Stimulated activated CD8-positive, alpha-beta memory T cell treated with anti-CD3 and anti-CD28 coated beads, Interleukin-15, amount 100 ng/mL, for 1 hour (primary cell): Measurements from ENCODE around the gene JPH2.

Experiments used
- DNase-seq: peaks from one replicate; pipeline ENCODE4 v3.0.0-alpha.2; 2020; ENCODE audit warnings: low read depth

JPH2 gene

GRCh38 chr20:44125332-44126127 is 61.5 kb downstream of the JPH2 start:
- DNase-seq, result no peak

DNA sequence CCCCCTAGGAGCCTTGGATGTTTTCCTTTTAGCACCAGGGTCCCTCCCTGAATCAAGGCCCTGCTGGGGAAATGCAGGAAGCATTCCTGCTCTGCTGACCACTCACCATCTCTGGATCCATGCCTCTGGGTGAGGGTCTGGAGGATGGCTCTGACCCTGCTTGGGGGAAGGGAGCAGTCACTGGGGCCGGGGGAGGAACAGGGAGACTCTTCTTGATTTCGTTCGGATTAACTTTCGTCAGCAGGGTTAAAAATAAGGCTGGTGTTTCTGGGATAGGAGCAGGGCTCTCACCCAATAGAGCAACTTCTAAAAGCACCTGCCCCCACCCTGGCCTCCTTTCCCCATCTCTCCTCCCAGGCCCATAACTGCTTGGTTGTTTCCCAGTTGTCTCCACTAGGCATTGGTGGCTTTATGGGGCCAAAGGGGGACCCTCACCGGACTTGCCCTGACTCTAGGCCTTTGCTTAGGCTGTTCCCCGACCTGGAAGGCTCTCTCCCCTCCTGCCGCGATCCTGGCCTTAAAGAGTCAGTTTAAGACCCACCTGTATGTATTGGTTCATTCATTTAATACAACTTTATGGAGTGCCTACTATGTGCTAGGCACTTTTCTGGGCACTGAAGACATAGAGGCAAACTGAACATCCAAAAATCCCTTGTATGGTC is 63.0 kb downstream of the JPH2 start:
- DNase-seq, result no peak

DNA sequence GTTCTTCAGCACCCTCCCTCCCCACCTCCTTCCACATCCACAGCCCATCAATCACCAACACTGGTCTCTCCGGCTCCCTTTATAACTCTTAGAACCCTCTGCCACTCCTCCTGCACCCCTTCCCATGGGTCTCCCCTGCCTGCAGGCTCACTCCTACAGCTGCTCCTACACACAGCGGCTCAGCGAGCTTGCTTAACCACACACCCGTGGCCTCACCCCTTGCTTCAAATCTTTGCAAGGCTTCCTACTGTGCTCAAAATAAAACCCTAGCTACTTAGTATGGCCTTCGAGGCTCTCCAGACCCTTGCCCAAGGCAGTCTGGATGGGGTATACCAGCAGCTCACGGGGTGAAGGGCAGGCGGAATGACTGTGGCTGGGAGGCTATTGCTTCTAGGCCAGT is 63.7 kb downstream of the JPH2 start:
- DNase-seq, result no peak

DNA sequence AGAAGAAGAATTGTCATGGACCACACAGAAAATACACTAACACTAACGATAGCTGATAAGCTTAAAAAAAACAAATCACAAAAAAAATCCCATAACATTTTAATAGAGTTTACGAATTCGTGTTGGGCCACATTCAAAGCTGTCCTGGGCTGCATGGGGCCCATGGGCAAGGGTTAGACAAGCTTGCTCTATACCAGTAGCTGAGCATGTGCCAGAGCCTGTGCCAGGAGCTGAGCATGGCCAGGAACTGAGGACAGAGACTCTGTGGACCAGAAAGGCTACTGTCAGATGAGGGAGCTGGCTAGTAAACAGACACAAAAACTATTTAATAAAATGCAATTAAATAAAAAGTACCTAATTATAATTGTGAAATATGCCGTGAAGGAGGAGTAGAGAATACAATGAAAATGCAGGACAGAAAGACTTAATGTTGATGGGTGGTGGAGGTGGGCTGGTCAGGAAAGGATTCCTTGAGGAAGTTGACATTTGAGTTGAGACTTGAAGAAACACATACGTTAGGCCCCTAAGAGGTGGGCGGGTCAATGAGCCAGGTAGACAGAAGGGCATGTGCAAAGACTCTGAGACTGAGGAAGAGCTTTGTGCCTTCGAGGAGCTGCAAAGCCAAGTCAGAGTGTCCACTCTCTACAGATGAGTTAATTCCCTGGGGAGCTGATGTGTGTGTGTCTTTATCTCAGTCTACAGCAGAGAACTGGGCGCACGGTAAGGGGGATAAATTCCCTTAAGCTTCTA is 66.1 kb downstream of the JPH2 start:
- DNase-seq, result no peak

DNA sequence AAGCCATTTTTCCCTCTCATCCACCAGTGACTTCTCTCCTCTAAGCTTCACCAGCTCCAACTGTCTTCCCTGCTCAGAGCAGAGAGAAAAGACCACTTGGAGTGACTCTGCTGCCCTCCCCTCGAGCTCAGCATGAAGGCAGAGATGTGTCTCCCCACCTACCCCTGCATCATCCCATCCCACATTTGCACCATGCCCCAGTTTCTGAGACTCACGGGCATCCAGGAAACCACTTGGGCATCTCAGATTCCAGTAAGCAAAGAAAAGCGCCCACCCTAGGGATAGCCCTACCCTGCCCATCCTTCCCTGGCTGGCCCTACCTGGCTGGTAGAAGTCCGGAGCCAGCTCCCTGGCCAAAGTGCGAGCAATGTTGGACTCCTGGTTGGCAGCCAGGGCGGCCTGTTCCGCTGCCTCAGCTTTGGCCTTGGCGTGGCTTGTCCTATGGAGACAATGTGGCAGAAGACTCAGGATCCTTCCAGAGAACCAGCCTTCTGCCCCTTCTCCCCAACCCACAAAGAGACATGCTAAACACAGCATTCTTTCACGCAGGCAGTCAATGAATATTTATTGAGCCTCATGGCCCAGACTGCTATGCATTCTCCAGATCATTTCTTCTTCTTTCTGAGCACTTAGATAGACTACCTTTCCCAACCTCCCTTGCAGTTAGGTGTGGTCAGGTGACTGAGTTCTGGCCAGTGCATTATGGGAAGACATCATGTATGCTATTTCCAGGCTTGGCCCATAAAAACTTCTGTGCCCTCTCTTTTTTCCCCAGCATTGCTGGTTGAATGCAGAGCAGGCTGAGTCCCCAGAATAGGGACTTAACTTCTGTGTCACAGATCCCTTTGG is 68.6 kb downstream of the JPH2 start:
- DNase-seq, result no peak

- DNase-seq, result no peak
These were observed 69.4 kb downstream of the JPH2 start for GRCh38 chr20:44117296-44118184.

DNA sequence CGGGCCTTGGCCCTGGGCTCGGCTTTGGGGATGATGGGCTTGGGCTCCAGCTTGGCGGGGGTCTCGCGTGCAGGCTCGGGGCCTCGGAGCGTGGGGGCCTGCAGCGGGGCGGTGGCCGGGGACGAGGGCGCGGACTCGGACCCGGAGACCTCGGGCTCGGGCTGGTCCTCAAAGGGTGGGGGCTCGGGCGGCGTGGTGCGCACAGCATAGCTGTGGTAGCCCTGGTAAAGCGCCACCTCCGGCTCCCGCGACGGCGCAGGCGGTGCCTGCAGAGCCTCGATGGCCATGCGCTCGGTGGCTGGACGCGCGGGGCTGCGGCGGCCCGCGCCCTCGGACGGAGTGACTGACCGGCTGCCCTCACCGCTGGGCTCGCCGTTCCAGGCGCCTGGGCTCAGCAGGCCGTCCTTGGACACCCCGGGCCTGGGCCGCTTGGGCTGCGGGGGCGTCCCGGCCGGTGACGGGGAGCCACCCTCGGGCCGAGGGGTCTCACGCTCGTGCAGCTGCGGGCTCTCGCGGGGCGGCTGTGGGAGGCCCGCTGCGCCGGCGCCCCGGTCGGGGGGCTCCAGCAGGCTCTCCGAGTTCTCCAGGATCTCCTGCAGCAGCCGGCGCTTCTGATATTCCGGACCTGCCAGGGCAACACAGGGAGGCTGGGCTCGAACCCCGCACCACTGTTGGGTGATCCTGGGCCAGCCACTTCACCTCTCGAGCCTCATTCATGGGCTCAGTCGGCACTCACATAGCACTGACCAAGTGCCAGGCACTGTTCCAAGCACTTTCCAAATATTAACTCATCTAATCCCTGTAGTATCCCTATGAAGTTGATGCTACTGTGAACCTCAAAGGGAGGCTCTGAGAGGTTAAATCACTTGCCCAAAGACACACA is 71.0 kb downstream of the JPH2 start:
- DNase-seq, result no peak

- no peak for DNase-seq
These were observed 71.8 kb downstream of the JPH2 start for GRCh38 chr20:44115181-44115580.

- no peak for DNase-seq
These were observed 73.2 kb downstream of the JPH2 start for GRCh38 chr20:44113618-44114376.

GRCh38 chr20:44112889-44113617 is 73.9 kb downstream of the JPH2 start:
- no peak for DNase-seq

DNA sequence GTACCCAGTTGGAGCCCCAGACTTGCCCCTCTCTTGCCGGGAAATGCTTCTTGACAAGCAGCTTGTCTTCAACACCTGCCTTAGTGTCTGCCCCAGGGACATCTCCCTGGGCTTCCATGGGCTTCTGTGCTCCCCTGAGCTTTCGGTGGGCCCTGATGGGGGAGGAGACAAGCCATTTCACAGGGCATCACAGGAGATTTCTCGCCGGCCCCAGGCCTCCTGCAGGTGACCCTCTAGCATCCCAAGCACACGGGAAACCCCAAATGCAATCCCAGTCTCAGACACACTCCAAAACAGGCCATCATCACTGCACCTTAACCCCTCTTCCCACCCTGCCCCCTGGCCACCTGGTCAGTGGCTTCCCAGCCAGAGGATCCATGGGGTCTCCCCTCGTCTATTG is 74.5 kb downstream of the JPH2 start:
- no peak for DNase-seq

GRCh38 chr20:44111712-44112335 is 75.2 kb downstream of the JPH2 start:
- DNase-seq, result no peak

DNA sequence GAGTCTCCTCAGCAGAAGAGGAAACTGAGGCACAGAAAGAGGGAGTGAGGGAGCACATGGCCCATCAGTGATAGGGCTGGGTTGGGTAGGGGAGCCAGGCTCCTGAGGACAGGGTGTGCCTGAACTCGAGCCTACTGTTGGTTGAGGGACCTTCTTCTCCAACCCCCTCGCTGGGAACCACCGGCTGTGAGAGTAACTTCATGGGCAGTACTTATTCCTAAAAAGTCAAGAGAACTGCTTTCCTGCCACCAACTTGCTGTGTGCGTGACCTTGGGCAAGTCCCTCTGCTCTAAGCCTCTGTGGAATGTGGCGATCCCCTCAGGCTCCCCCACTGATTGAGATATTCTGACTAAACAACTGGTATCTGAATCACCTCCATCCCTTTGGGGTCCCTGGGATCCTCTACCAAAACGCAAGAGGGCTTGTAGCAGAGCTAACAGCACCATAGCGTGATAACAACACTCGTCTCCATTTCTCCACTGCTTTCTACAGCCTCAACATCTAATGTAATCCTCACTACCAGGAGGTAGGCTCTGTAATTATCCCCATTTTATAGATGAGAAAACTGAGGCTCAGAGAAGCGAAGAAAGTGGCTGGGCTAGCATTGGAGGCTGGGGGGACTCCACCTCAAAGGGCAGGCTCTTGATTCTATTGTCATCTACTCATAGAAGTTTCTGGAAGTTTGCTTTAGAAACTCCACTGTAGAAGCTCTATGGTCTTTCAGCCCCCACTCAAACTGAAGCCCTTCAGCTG is 76.0 kb downstream of the JPH2 start:
- no peak for DNase-seq

- DNase-seq, result no peak
These were observed 77.0 kb downstream of the JPH2 start for GRCh38 chr20:44109951-44110361.

GRCh38 chr20:44106615-44107014 is 80.4 kb downstream of the JPH2 start:
- DNase-seq, result no peak

- DNase-seq, result no peak
These were observed 82.0 kb downstream of the JPH2 start for GRCh38 chr20:44104798-44105517.

- DNase-seq, result no peak
These were observed 84.4 kb downstream of the JPH2 start for GRCh38 chr20:44102582-44102981.
